Measurements from ENCODE around the gene CD5L. TPM values are rescaled to one million over a fixed set of nuclear protein-coding genes. Genes with fewer than 3 reads are reported as not detected.

The CD5L gene
- total and polyA plus RNA-seq, 10 of the 15 experiments (the other 5 are each of a cell fraction or from before 2014, with no cell fraction given) = 0.10 to 0.57 (median 0.24) TPM

- peak; percentile 86; the same call in 1 of the 2 replicates for TF ChIP-seq TCF3 (IDR thresholded peaks at IDR 0.05; ENCODE audit: borderline replicate concordance, insufficient read depth, low read depth, low read length)
- TF ChIP-seq HSF1 (IDR thresholded peaks at IDR 0.05; ENCODE audit: low read depth, low read length) = no peak
- TF ChIP-seq TCF12 (IDR thresholded peaks at IDR 0.05; ENCODE audit: low read depth, low read length) = peak; percentile 77; the same call in 1 of the 2 replicates
- no peak for TF ChIP-seq NRF1 (conservative IDR thresholded peaks at IDR 0.05; ENCODE audit: low read depth, low read length)
- TF ChIP-seq SPI1 (IDR thresholded peaks at IDR 0.05; ENCODE audit: borderline replicate concordance, insufficient read depth, low read depth, low read length) = no peak
- TF ChIP-seq E2F4 (IDR thresholded peaks at IDR 0.05; ENCODE audit: low read depth, low read length) = no peak
- no peak for TF ChIP-seq POLR2AphosphoS2 (IDR thresholded peaks at IDR 0.05; ENCODE audit: low read depth, low read length)
- 0 out of 2 replicates have a peak, but pooled peaks have one; percentile 20 for TF ChIP-seq PML (IDR thresholded peaks at IDR 0.05; ENCODE audit: low read length)
- no peak for TF ChIP-seq MYC (IDR thresholded peaks at IDR 0.05; ENCODE audit: insufficient read depth, insufficient read length, insufficient replicate concordance, low read length, severe bottlenecking)
- TF ChIP-seq ATF2 (IDR thresholded peaks at IDR 0.05; ENCODE audit: low read length) = peak; percentile 83
- TF ChIP-seq DPF2 (IDR thresholded peaks at IDR 0.05) = no peak
- peak; percentile 62 for TF ChIP-seq CREM (IDR thresholded peaks at IDR 0.05; ENCODE audit: low read depth)
- no peak for TF ChIP-seq EGR1 (IDR thresholded peaks at IDR 0.05; ENCODE audit: borderline replicate concordance in 1 of 2, low read depth in 2 of 2, low read length in 2 of 2)
- TF ChIP-seq JUNB (IDR thresholded peaks at IDR 0.05) = no peak
- no peak for TF ChIP-seq CBX3 (IDR thresholded peaks at IDR 0.05; ENCODE audit: borderline replicate concordance, low read depth)
- no peak for TF ChIP-seq SP1 (IDR thresholded peaks at IDR 0.05; ENCODE audit: low read depth, low read length)
- peak; percentile 40 for TF ChIP-seq MTA2 (IDR thresholded peaks at IDR 0.05; ENCODE audit: low read depth)
- TF ChIP-seq HDGF (IDR thresholded peaks at IDR 0.05) = no peak
- TF ChIP-seq MTA3 (IDR thresholded peaks at IDR 0.05; ENCODE audit: borderline replicate concordance, low read length) = peak; percentile 69; the same call in 1 of the 2 replicates
- TF ChIP-seq NR2F1 (conservative IDR thresholded peaks at IDR 0.05) = peak; percentile 73
- no peak for TF ChIP-seq NFYB (IDR thresholded peaks at IDR 0.05; ENCODE audit: insufficient read depth, low read depth, low read length)
Observed at GRCh38 chr1:157781048-157781447, 60.6 kb downstream of the CD5L start (continued).
